Kasumi-1 (cell line): ENCODE data around the gene DHRS3.

Experiments used
- DNase-seq, 2 experiments: peaks; one replicate each; lab custom pipeline; 2025; lab: John Stamatoyannopoulos, UW

The DHRS3 gene

GRCh38 chr1:12552951-12553921 is 64.8 kb downstream of the DHRS3 start:
- DNase-seq: no peak

GRCh38 chr1:12552111-12552888 is 65.7 kb downstream of the DHRS3 start:
- no peak for DNase-seq

GRCh38 chr1:12551584-12551983 is 66.4 kb downstream of the DHRS3 start:
- no peak for DNase-seq

GRCh38 chr1:12549460-12550349 is 68.3 kb downstream of the DHRS3 start:
- DNase-seq: no peak

- no peak for DNase-seq
Measured at GRCh38 chr1:12548973-12549459, 69.0 kb downstream of the DHRS3 start.

GRCh38 chr1:12548279-12548972 is 69.6 kb downstream of the DHRS3 start:
- no peak for DNase-seq

GRCh38 chr1:12547586-12548225 is 70.3 kb downstream of the DHRS3 start:
- no peak for DNase-seq

GRCh38 chr1:12546771-12547585 is 71.0 kb downstream of the DHRS3 start:
- DNase-seq: no peak

GRCh38 chr1:12544992-12545391 is 73.0 kb downstream of the DHRS3 start:
- no peak for DNase-seq

GRCh38 chr1:12544357-12544756 is 73.7 kb downstream of the DHRS3 start:
- DNase-seq: no peak

- no peak for DNase-seq
Measured at GRCh38 chr1:12543740-12544154, 74.3 kb downstream of the DHRS3 start.

GRCh38 chr1:12542616-12543592 is 75.1 kb downstream of the DHRS3 start:
- no peak for DNase-seq

- no peak for DNase-seq
Measured at GRCh38 chr1:12542138-12542465, 75.9 kb downstream of the DHRS3 start.

GRCh38 chr1:12541274-12542137 is 76.5 kb downstream of the DHRS3 start:
- DNase-seq: no peak

GRCh38 chr1:12540580-12541273 is 77.3 kb downstream of the DHRS3 start:
- no peak for DNase-seq

GRCh38 chr1:12539705-12540579 is 78.1 kb downstream of the DHRS3 start:
- DNase-seq: no peak
